T-helper 9 cell (primary cell): ENCODE measurements around the gene HFM1.

Experiments
- DNase-seq: peaks from one replicate; pipeline ENCODE4 v3.0.0-alpha.2; 2020

Gene HFM1

DNA sequence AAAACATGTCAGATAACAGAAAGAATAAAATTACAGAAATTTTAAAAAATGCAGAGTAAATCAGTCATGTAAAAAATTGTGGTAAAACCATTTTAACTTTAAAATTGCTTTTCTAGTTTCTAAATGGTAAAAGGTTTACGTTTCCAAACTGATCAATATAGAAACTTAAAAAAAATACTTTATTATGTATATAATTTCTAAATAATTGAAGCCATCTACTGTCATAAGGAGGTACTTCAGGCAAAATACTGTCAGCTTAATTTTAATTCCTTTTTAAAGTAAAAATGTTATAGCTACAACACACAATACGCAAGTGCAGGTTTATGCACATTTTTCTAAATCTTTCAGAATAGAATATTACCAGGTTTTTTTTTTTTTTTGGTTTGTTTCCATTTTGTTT lies 159.9 kb downstream of the HFM1 start:
- DNase-seq = no peak

DNA sequence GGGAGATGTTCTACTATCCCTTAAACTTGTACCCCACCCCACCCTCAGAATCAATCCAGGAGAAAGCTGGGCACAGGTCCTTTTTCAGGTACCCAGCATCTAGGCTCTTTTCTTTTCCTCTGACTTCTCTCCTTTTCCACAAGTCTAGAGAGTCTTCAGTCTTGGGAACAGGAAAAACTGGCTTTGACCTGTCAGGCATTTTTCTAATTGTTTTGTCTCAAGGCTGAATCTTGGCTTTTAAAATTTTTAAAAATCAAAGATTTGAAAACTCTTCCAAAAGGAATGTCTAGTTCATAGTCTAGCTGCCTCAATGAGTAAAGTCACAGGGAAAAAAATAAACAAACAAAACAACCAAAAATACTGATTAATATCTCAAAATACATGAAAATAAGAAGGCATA lies 161.5 kb downstream of the HFM1 start:
- no peak for DNase-seq

DNA sequence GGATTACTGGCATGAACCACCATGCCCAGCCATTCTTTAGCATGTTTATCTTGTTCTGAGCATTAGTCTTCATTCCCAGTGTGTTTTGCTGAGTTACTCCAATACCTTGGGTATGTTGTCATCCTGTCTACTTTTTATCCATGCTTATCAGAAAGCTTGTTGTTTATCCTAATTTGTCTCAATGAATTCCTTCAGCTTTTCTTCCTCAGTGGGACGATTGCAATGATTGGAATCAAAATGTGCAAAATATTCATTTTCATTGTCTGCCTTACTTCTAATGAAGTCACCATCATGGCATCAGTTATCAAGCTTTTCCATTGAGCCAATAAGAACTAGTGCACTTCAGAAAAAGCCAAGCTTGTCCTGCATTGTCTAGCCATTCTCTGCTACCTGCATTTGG lies 170.5 kb downstream of the HFM1 start:
- no peak for DNase-seq

DNA sequence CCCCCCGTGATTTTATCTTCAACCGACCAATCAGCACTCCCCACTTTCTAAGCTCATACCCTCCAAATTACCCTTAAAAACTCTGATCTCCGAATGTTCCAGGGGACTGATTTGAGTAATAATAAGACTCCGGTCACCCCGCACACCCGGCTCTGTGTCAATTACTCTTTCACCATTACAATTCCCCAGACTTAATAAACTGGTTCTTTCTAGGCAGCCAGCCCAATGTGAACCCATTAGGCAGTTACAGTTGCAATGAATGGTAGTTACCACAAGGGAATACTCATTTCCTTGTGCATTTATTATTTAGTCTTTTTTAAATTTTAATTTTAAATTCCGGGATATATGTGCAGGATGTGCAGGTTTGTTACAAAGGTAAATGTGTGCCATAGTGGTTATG lies 177.9 kb downstream of the HFM1 start:
- no peak for DNase-seq

DNA sequence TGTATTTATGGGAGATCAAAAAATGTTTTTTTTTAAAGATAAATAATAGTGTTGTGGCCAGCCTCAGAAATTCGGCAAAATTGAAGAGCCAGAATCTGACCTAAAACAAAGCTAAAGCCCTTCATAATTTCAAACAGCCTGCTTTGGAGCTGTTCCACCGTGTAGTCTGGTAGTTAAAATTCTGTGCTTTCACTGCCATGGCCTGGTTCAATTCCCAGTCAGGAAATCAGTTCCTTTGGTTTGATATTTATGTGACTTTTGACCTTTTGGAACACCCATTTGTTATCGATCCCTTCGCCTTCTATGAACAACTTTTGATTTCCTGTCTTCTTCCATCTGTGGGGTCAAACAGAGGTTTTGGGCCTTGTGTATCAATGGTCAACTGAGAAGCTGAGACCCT lies 179.8 kb downstream of the HFM1 start:
- DNase-seq = no peak

DNA sequence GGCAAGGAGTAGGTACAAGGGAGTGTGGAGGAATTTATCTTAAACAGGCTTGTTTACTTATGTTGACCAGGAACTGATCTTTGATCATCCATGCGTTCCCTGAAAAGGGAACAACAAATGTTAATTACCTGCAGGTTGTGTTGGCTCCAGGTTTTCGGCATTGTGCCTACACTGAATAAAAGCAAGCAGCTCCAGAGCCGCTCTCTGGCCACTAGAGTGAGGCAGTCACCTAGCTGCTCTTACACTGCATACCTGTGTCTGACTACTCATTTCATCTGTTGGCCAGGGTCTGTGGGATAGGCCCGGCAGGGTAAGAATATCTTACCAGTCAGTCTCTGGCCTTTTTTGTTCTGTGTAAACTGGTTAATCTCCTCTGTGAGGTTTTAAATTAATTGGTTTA lies 183.6 kb downstream of the HFM1 start:
- DNase-seq = no peak

DNA sequence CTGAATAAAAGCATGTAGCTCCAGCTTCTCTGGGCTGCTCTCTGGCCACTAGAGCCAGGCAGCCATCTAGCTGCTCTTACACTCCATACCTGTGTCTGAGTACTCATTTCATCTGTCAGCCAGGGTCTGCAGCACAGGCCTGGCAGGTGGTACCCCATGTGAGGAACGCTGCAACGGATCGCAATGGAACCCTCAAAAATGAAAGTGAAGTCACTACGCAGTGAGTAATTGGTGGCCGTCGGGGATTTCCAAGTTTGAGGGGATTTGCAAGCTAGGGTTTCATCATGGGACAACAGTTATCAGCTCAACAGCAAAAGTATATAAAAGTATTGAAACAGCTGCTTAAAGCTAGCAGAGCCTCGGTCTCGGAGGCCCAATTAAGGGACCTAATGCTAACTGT lies 186.7 kb downstream of the HFM1 start:
- DNase-seq = no peak
